KOPT-K1 (cell line): Measurements from ENCODE around the gene USP4.
"Not testable (repeated sequence)": the region's sequence is repeated elsewhere in the genome, so short reads cannot be mapped to it uniquely, and the experiment has no call there.

Source experiments
- H3K27ac ChIP-seq: fragments of 200-600 bp; sonication (generic); 2 replicates; pipeline ENCODE4 v1.5.1; 2016; ENCODE audit warnings: antibody characterized with exemption, mild to moderate bottlenecking, low read depth, low read length; ENCODE audit not compliant: poor library complexity, severe bottlenecking
- H3K36me3 ChIP-seq: fragments of 200-600 bp; sonication (generic); 2 replicates; pipeline ENCODE4 v1.5.1; 2017; ENCODE audit warnings: antibody characterized with exemption, mild to moderate bottlenecking, low read length, moderate library complexity; ENCODE audit not compliant: insufficient read depth
- H3K9me3 ChIP-seq: fragments of 200-600 bp; sonication (generic); 2 replicates; pipeline ENCODE4 v1.5.1; 2017; ENCODE audit warnings: antibody characterized with exemption, low read length, mild to moderate bottlenecking; ENCODE audit not compliant: insufficient read depth, poor library complexity, severe bottlenecking

USP4 gene

DNA sequence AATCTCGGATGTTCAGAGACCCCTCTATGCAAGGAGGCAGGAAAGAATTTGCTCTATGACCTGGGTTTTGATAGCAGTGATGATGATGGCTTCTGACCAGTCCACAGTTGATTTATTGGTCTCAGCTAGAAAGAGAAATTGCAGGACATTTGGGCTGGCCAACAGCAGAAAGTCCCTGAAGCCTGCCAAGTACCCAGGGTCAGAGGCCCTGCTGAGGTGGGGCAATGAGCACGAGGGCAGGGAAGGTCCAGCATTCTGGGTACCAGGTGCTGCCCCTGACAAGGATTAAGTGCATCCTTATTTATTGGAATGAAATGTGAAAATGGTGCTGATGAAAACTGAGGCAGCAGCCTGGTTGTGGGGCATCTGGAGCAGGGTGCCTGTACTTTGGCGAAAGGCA is 82.7 kb downstream of the USP4 start:
- H3K9me3 ChIP-seq = no peaks in the 10 kb centered on the region
- no peaks in the 10 kb centered on the region for H3K36me3 ChIP-seq
- no peak overlapping the region for H3K27ac ChIP-seq

GRCh38 chr3:49255718-49256511 is 83.9 kb downstream of the USP4 start:
- no peak overlapping the region for H3K27ac ChIP-seq
- H3K36me3 ChIP-seq = no peaks in the 10 kb centered on the region
- no peaks in the 10 kb centered on the region for H3K9me3 ChIP-seq

DNA sequence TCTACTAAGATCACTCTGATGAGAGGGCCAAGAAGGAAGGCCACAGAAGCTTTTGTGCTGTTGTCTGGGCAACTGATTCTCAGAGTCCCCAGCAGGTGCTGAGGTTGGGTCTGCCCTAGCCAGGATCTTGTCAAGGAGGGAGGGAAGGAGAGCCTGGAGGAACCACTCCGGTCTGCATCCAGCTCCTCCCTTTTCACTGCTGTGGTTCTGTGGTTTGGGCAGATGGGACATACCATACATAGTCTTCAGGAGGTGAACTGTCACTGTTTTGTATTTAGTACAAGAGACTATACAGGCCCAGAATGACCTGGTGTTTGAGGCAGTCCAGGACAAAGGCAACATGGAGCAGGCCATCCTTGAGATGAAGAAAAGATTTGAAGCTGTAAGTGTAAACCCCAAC is 84.7 kb downstream of the USP4 start:
- Histone ChIP-seq H3K27ac (no peak overlapping the region), H3K36me3 (no peaks in the 10 kb centered on the region), H3K9me3 (no peaks in the 10 kb centered on the region)

GRCh38 chr3:49253512-49253911 is 86.3 kb downstream of the USP4 start:
- H3K9me3 ChIP-seq = no peaks in the 10 kb centered on the region
- H3K36me3 ChIP-seq = no peaks in the 10 kb centered on the region
- no peak overlapping the region for H3K27ac ChIP-seq

GRCh38 chr3:49248840-49249227 is 91.0 kb downstream of the USP4 start:
- H3K36me3 ChIP-seq = no peaks in the 10 kb centered on the region
- H3K27ac ChIP-seq = no peak overlapping the region
- H3K9me3 ChIP-seq = no peaks in the 10 kb centered on the region

GRCh38 chr3:49244581-49245205 is 95.2 kb downstream of the USP4 start:
- H3K9me3 ChIP-seq = no peaks in the 10 kb centered on the region
- H3K27ac ChIP-seq = no peak overlapping the region
- H3K36me3 ChIP-seq = no peaks in the 10 kb centered on the region

- peaks cover 14% of the 10 kb centered on the region for H3K9me3 ChIP-seq
- not testable (repeated sequence) for H3K27ac ChIP-seq, H3K36me3 ChIP-seq
Measured at GRCh38 chr3:49240091-49240490, 99.8 kb downstream of the USP4 start.

GRCh38 chr3:49238274-49239127 is 101.4 kb downstream of the USP4 start:
- H3K36me3 ChIP-seq = no peaks in the 10 kb centered on the region
- no peak overlapping the region for H3K27ac ChIP-seq
- peaks cover 26% of the 10 kb centered on the region for H3K9me3 ChIP-seq

- Histone ChIP-seq H3K9me3 (peaks cover 37% of the 10 kb centered on the region), H3K36me3 (no peaks in the 10 kb centered on the region), H3K27ac (no peak overlapping the region)
Measured at GRCh38 chr3:49237344-49237743, 102.5 kb downstream of the USP4 start.

- peaks cover 41% of the 10 kb centered on the region for H3K9me3 ChIP-seq
- no peak overlapping the region for H3K27ac ChIP-seq
- no peaks in the 10 kb centered on the region for H3K36me3 ChIP-seq
Measured at GRCh38 chr3:49236226-49236625, 103.6 kb downstream of the USP4 start.

DNA sequence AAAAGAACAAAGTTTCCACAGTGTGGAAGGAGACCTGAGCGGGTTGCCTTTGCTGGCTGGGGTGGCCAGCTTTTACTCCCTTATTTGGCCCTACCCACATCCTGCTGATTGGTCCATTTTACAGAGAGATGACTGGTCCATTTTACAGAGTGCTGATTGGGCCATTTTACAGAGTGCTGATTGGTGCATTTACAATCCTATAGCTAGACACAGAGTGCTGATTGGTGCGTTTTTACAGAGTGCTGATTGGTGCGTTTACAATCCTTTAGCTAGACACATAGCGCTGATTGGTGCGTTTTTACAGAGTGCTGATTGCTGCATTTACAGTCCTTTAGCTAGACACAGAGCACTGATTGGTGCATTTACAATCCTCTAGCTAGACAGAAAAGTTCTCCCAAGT is 111.0 kb downstream of the USP4 start:
- H3K9me3 ChIP-seq = peaks cover 47% of the 10 kb centered on the region
- H3K36me3 ChIP-seq, H3K27ac ChIP-seq: not testable (repeated sequence)
